NCI-H1048 (cell line): ENCODE measurements around the gene CLASP1.
A peak's percentile ranks its signal among the peaks of the same experiment; 100 is the strongest.
"Not testable (repeated sequence)": the region's sequence is repeated elsewhere in the genome, so short reads cannot be mapped to it uniquely, and the experiment has no call there.

ENCODE experiments used
- DNase-seq: peaks from one replicate; lab custom pipeline; 2025; lab: John Stamatoyannopoulos, UW

The CLASP1 gene

GRCh38 chr2:121649149-121649595 is at the start of gene CLASP1:
TSS of gene CLASP1 (minus strand) at chr2:121649462. CDS start at chr2:121605895, 43,567 bp downstream.
- peak; percentile 87 for DNase-seq

DNA sequence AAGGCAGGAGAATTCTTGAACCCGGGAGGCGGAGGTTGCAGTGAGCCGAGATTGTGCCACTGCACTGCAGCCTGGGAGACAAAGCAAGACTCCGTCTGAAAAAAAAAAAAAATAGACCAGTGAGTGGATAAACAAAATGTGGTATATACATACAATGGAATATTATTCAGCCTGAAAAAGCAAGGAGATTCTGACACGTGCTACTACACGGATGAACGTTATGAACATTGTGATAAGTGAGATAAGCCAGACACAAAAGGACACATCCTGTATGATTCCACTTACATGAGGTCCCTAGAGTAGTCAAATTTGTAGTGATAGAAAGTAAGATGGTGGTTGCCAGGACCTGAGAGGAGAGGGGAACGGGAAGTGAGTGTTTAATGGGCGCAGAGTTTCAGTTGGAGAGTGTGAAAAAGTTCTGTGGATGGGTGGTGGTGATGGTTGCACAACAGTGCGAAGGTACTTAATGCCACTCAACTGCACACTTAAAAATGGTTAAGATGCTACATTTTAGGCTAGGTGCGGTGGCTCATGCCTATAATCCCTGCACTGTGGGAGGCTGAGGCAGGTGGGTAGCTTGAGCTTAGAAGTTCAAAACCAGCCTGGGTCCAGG is 49.2 kb upstream of the CLASP1 start:
- DNase-seq: no peak

GRCh38 chr2:121697108-121697631 is 47.9 kb upstream of the CLASP1 start:
- DNase-seq: no peak

GRCh38 chr2:121696410-121696930 is 47.2 kb upstream of the CLASP1 start:
- DNase-seq: no peak

GRCh38 chr2:121695171-121695451 is 45.8 kb upstream of the CLASP1 start:
- DNase-seq: no peak

- DNase-seq: no peak
Observed at GRCh38 chr2:121694398-121695170, 45.3 kb upstream of the CLASP1 start.

- not testable (repeated sequence) for DNase-seq
Observed at GRCh38 chr2:121690572-121690971, 41.3 kb upstream of the CLASP1 start.

- DNase-seq: no peak
Observed at GRCh38 chr2:121690095-121690494, 40.8 kb upstream of the CLASP1 start.

- no peak for DNase-seq
Observed at GRCh38 chr2:121689356-121689755, 40.1 kb upstream of the CLASP1 start.

GRCh38 chr2:121688820-121689219 is 39.6 kb upstream of the CLASP1 start:
- no peak for DNase-seq

DNA sequence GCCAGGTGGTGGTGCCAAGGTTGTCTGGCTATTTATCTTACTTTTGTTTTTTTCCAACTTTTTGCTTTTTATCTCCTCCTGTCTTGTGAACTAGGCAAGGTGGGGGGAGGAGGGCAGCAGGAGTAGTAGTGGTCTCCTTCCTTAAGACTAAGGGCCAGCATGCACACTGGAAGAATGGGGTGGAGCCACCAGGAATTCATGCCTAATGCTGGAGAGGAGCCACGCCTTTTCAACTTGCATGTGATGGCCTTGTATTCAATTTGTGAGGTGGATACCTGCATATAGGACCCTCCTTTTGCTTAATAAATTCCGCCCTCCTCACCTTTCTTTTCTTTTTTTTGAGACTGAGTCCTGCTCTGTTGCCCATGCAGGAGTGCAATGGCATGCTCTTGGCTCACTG is 37.6 kb upstream of the CLASP1 start:
- no peak for DNase-seq

- DNase-seq: no peak
Observed at GRCh38 chr2:121686218-121686617, 37.0 kb upstream of the CLASP1 start.

DNA sequence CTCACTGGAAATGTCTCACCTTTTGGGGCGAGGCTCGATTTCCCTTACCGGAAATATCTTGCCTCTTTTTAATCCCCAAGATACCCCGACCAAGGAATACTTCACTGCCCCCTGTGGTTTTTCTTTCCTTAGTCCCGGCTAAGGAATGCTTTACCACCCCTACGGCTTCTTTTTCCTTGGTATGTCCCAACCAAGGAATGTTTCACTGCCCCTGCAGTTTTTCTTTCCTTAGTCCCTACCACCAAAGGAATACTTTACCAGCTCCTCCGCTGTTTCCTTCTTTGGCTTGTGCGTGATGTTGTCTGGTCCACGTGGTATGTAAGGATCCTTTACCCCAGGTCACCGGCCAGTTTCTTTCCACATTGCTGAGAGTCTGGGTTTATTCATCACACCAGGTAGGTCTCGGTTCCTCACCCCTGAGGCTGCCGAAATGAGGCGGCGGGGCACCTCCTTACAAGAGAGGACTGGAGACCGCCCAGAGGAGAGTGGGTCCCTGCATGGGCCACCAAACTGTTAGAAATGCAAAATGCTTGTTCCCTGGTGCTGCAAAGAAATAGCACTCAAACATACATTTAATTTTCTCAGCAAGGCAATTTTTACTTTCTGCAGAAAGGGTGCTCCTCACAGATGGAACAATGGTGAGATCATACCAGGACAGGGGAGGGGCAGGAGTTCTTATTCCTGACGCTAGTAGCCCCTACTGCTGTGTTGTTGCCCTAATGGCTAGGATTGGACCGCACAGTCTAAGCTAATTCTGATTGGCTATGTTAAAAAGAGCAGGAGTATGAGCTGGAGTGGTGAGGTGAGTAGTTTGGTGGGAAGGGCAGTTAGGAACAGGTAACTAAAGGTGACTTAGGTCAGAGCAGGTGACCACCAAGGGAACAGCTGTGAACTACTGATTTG is 33.4 kb upstream of the CLASP1 start:
- no peak for DNase-seq

DNA sequence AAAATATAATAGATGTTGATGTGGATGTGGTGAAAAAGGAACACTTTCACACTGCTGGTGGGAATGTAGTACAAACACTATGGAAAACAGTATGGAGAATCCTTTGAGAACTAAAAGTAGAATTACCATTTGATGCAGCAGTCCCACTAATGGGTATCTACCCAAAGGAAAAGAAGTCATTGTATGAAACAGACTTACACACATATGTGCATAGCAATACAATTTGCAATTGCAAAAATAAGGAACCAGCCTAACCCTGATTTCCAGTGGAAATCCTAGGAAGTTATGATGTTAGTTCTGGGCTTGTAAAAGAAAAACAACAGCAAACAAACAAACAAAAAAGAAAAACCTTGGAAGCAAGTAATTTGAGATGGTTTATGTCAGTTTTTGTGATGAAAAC is 28.6 kb upstream of the CLASP1 start:
- no peak for DNase-seq

GRCh38 chr2:121671621-121672020 is 22.4 kb upstream of the CLASP1 start:
- DNase-seq: not testable (repeated sequence)

GRCh38 chr2:121670181-121670580 is 20.9 kb upstream of the CLASP1 start:
- no peak for DNase-seq

- no peak for DNase-seq
Observed at GRCh38 chr2:121667618-121668017, 18.4 kb upstream of the CLASP1 start.

GRCh38 chr2:121666042-121666441 is 16.8 kb upstream of the CLASP1 start:
- no peak for DNase-seq

DNA sequence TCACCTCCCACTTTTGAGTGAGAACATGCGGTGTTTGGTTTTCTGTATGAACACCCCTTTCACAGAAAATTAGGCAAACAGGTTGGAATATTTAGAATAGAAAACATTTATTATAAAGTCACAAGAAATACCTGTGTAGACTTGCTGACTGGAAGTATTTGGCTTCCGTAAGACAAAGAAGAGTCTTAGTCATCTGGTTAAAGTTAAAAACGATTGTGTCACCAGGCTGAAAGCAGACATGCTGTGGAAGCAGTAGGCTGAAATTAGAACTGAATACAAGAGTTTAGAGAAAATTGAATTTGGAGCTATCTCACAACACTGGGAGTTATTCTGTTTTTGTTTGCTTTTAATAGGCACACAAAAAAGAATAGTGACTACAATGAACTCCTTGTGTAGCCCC is 16.2 kb upstream of the CLASP1 start:
- no peak for DNase-seq

GRCh38 chr2:121664713-121665112 is 15.5 kb upstream of the CLASP1 start:
- DNase-seq: no peak

DNA sequence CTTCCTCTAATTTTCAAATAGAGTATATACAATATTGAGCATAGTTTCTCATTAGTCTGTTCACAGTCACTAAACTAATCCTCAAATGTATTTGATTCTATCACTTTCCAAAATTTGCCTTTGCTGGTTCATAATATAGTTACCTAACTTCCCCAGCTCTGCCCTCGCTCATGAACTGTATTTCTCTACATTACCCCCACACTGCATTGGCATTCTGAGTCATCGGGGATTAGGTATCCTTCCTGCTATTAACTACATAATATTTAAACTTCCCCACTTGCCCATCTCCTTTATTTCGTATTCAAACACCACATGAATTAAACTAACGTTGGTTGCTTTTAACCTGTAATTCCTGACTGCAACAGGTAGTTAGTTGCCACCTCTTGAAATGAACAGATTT is 14.8 kb upstream of the CLASP1 start:
- no peak for DNase-seq

DNA sequence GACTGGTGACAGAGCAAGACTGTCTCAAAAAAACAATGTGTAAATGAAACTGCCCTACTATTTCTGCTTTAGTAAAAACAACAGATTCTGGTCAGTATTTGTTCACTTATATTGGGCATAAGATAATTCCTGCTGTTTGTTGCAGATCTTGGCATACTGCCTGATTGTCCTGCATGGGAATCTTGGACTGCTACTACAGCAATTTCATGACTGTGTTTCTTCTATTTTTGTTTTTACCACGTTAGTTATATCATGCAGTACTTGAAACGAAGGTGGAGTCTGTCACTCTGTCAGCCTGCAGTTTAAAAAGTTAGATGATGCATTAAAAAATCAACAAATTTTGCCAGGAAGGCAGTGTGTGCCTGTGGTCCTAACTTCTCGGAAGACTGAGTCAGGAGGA is 14.2 kb upstream of the CLASP1 start:
- no peak for DNase-seq
